Loucy (cell line): ENCODE data around the gene THAP4.

Experiments
- CTCF ChIP-seq: fragments of 200-600 bp; sonication (generic); conservative IDR thresholded peaks from 2 replicates; pipeline ENCODE4 v1.5.1; 2014; ENCODE audit warnings: mild to moderate bottlenecking, antibody characterized with exemption, low read length
- EZH2phosphoT487 ChIP-seq: fragments of 200-600 bp; IDR thresholded peaks from 2 replicates; pipeline ENCODE4 v1.6.1; 2018; ENCODE audit warnings: antibody characterized with exemption, mild to moderate bottlenecking, moderate library complexity, borderline replicate concordance

GRCh38 chr2:241575624-241576292 lies 61.2 kb downstream of the THAP4 start:
- TF ChIP-seq CTCF (no peak), EZH2phosphoT487 (no peak)
